ENCODE results near the gene ODC1.

- no peak for TF ChIP-seq POLR2AphosphoS5 (IDR thresholded peaks at IDR 0.05)
- TF ChIP-seq CTCF (IDR thresholded peaks at IDR 0.05 in 8 of 11, conservative IDR thresholded peaks at IDR 0.05 in 3 of 11): no peak
- no peak for TF ChIP-seq POLR2A (IDR thresholded peaks at IDR 0.05)
Measured at GRCh38 chr2:10454505-10454904, 6.4 kb upstream of the ODC1 start.

Data from spleen (tissue), 7 donors.